GM04504 (cell line): ENCODE measurements around the gene CAVIN1.
A peak's percentile ranks its signal among the peaks of the same experiment; 100 is the strongest.
"Not testable (repeated sequence)": the region's sequence is repeated elsewhere in the genome, so short reads cannot be mapped to it uniquely, and the experiment has no call there.

Source experiments
- DNase-seq: peaks from one replicate; pipeline ENCODE4 v3.0.0-alpha.2; 2012; ENCODE audit warnings: low read depth

Gene CAVIN1

GRCh38 chr17:42405963-42406495, 17.0 kb downstream of the CAVIN1 start:
- no peak for DNase-seq

- DNase-seq = no peak
Observed at GRCh38 chr17:42405076-42405475, 18.0 kb downstream of the CAVIN1 start.

GRCh38 chr17:42404326-42405055, 18.6 kb downstream of the CAVIN1 start:
- no peak for DNase-seq

- no peak for DNase-seq
Observed at GRCh38 chr17:42403150-42403549, 19.9 kb downstream of the CAVIN1 start.

GRCh38 chr17:42402117-42402516, 20.9 kb downstream of the CAVIN1 start:
- no peak for DNase-seq

GRCh38 chr17:42400844-42401375, 22.1 kb downstream of the CAVIN1 start:
- DNase-seq = not testable (repeated sequence)

GRCh38 chr17:42399948-42400843, 22.9 kb downstream of the CAVIN1 start:
- no peak for DNase-seq

GRCh38 chr17:42399121-42399520, 23.9 kb downstream of the CAVIN1 start:
- DNase-seq = no peak

GRCh38 chr17:42395601-42396000, 27.5 kb downstream of the CAVIN1 start:
- not testable (repeated sequence) for DNase-seq

GRCh38 chr17:42394838-42395237, 28.2 kb downstream of the CAVIN1 start:
- DNase-seq = no peak

GRCh38 chr17:42392692-42393415, 30.2 kb downstream of the CAVIN1 start:
- DNase-seq = no peak

- not testable (repeated sequence) for DNase-seq
Observed at GRCh38 chr17:42391439-42391838, 31.6 kb downstream of the CAVIN1 start.

GRCh38 chr17:42389899-42390298, 33.2 kb downstream of the CAVIN1 start:
- DNase-seq = no peak

GRCh38 chr17:42389135-42389417, 34.0 kb downstream of the CAVIN1 start:
- no peak for DNase-seq

GRCh38 chr17:42388381-42389134, 34.5 kb downstream of the CAVIN1 start, which contains the start of gene STAT3:
TSS of gene STAT3 (minus strand) at chr17:42388442. CDS start at chr17:42348516, 39,926 bp downstream.
- DNase-seq = peak; percentile 100

GRCh38 chr17:42387661-42388380, 35.2 kb downstream of the CAVIN1 start:
- no peak for DNase-seq

- DNase-seq = no peak
Observed at GRCh38 chr17:42386777-42387657, 36.0 kb downstream of the CAVIN1 start.

GRCh38 chr17:42381898-42382297, 41.2 kb downstream of the CAVIN1 start:
- no peak for DNase-seq

- no peak for DNase-seq
Observed at GRCh38 chr17:42380935-42381334, 42.1 kb downstream of the CAVIN1 start.
